ENCODE results near the gene RIMBP2.

RIMBP2 gene

GRCh38 chr12:130632642-130633041 is 83.5 kb downstream of the RIMBP2 start:
- TF ChIP-seq POLR2AphosphoS5 (IDR thresholded peaks at IDR 0.05; ENCODE audit: low read depth, low read length) (no peak), FOXP2 (optimal IDR thresholded peaks at IDR 0.05; ENCODE audit: borderline replicate concordance, extremely low read depth, extremely low read length, insufficient read depth) (no peak), SIN3A (IDR thresholded peaks at IDR 0.05; ENCODE audit: borderline replicate concordance, insufficient read depth, low read length) (no peak), TAF1 (IDR thresholded peaks at IDR 0.05; ENCODE audit: borderline replicate concordance, insufficient read depth, low read length) (no peak)
- TF ChIP-seq, protein P1, sequence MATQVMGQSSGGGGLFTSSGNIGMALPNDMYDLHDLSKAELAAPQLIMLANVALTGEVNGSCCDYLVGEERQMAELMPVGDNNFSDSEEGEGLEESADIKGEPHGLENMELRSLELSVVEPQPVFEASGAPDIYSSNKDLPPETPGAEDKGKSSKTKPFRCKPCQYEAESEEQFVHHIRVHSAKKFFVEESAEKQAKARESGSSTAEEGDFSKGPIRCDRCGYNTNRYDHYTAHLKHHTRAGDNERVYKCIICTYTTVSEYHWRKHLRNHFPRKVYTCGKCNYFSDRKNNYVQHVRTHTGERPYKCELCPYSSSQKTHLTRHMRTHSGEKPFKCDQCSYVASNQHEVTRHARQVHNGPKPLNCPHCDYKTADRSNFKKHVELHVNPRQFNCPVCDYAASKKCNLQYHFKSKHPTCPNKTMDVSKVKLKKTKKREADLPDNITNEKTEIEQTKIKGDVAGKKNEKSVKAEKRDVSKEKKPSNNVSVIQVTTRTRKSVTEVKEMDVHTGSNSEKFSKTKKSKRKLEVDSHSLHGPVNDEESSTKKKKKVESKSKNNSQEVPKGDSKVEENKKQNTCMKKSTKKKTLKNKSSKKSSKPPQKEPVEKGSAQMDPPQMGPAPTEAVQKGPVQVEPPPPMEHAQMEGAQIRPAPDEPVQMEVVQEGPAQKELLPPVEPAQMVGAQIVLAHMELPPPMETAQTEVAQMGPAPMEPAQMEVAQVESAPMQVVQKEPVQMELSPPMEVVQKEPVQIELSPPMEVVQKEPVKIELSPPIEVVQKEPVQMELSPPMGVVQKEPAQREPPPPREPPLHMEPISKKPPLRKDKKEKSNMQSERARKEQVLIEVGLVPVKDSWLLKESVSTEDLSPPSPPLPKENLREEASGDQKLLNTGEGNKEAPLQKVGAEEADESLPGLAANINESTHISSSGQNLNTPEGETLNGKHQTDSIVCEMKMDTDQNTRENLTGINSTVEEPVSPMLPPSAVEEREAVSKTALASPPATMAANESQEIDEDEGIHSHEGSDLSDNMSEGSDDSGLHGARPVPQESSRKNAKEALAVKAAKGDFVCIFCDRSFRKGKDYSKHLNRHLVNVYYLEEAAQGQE (IDR thresholded peaks at IDR 0.05; ENCODE audit: insufficient read depth in 1 of 2, low read depth in 2 of 2, low read length in 2 of 2) = no peak

DNA sequence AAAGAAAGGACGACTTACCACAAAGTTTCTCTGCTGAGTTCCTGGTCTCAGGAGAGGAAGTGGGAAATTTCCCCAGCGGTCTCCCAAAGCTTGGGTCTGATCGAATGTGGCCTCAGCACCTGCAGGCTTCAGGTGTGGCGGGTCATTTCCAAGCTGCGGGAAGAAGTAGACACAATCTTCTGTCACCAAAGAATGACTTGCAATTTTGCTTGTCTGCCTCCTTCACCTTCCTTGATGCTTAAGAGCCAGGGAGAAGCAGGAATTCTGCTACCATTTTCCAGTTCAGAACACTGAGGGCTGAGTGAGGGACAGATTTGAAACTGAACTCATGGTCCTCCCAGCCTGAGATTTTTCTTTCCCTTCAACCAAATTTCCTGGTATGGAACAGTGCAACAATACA is 87.8 kb downstream of the RIMBP2 start:
- TF ChIP-seq POLR2AphosphoS5 (IDR thresholded peaks at IDR 0.05; ENCODE audit: low read depth, low read length) (no peak), SIN3A (IDR thresholded peaks at IDR 0.05; ENCODE audit: borderline replicate concordance, insufficient read depth, low read length) (no peak), FOXP2 (optimal IDR thresholded peaks at IDR 0.05; ENCODE audit: borderline replicate concordance, extremely low read depth, extremely low read length, insufficient read depth) (no peak), TAF1 (IDR thresholded peaks at IDR 0.05; ENCODE audit: borderline replicate concordance, insufficient read depth, low read length) (no peak)
- TF ChIP-seq, protein P1 (IDR thresholded peaks at IDR 0.05; ENCODE audit: insufficient read depth in 1 of 2, low read depth in 2 of 2, low read length in 2 of 2) = no peak

GRCh38 chr12:130627175-130627574 is 88.9 kb downstream of the RIMBP2 start:
- no peak for TF ChIP-seq SIN3A (IDR thresholded peaks at IDR 0.05; ENCODE audit: borderline replicate concordance, insufficient read depth, low read length)

DNA sequence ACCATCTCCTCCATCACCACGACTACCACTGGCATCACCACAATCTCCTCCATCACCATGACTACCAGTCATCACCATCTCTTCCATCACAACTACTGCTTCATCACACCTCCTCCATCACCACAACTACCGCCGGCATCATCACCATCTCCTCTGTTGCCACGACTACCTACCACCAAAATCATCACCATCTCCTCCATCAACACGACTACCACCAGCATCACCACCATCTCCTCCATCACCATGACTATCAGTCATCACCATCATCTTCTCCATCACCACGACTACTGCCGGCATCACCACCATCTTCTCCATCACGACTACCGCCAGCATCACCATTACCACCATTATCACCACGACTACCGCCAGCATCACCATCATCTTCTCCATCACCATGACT is 89.5 kb downstream of the RIMBP2 start:
- no peak for TF ChIP-seq TAF1 (IDR thresholded peaks at IDR 0.05; ENCODE audit: borderline replicate concordance, insufficient read depth, low read length)
- TF ChIP-seq, protein P1 (IDR thresholded peaks at IDR 0.05; ENCODE audit: insufficient read depth in 1 of 2, low read depth in 2 of 2, low read length in 2 of 2) = no peak
- TF ChIP-seq SIN3A (IDR thresholded peaks at IDR 0.05; ENCODE audit: borderline replicate concordance, insufficient read depth, low read length) = no peak
- TF ChIP-seq FOXP2 (optimal IDR thresholded peaks at IDR 0.05; ENCODE audit: borderline replicate concordance, extremely low read depth, extremely low read length, insufficient read depth) = no peak

- TF ChIP-seq POLR2AphosphoS5 (IDR thresholded peaks at IDR 0.05; ENCODE audit: low read depth, low read length) (no peak), TAF1 (IDR thresholded peaks at IDR 0.05; ENCODE audit: borderline replicate concordance, insufficient read depth, low read length) (no peak), FOXP2 (optimal IDR thresholded peaks at IDR 0.05; ENCODE audit: borderline replicate concordance, extremely low read depth, extremely low read length, insufficient read depth) (no peak), SIN3A (IDR thresholded peaks at IDR 0.05; ENCODE audit: borderline replicate concordance, insufficient read depth, low read length) (no peak)
- TF ChIP-seq, protein P1 (IDR thresholded peaks at IDR 0.05; ENCODE audit: insufficient read depth in 1 of 2, low read depth in 2 of 2, low read length in 2 of 2) = no peak
Observed at GRCh38 chr12:130625201-130625600, 90.9 kb downstream of the RIMBP2 start.

Data from PFSK-1 (cell line).